Neural progenitor cell (in vitro differentiated cells): ENCODE measurements around the gene HSD17B4. TPM values are rescaled to one million over a fixed set of nuclear protein-coding genes. Genes with fewer than 3 reads are reported as not detected.

Experiments used
- DNase-seq: peaks from one replicate; pipeline ENCODE4 v3.0.0-alpha.2; 2016; ENCODE audit warnings: low spot score
- H2AFZ ChIP-seq: fragments of 200-600 bp; sonication (generic); replicated peaks from 2 replicates; pipeline ENCODE4 v1.6.1; 2016; ENCODE audit warnings: antibody characterized with exemption
- H3F3A ChIP-seq: fragments of 200-600 bp; sonication (generic); 2 replicates; pipeline ENCODE4 v1.6.1; 2016; ENCODE audit warnings: antibody characterized with exemption, low read depth
- H3K27ac ChIP-seq: fragments of 200-600 bp; sonication (generic); 2 replicates; pipeline ENCODE4 v1.5.1; 2016; ENCODE audit warnings: mild to moderate bottlenecking
- H3K27me3 ChIP-seq: fragments of 200-600 bp; sonication (generic); 2 replicates; pipeline ENCODE4 v1.6.1; 2016; ENCODE audit warnings: mild to moderate bottlenecking, moderate library complexity
- H3K36me3 ChIP-seq: fragments of 200-600 bp; sonication (generic); 2 replicates; pipeline ENCODE4 v1.5.1; 2016
- H3K4me1 ChIP-seq: fragments of 200-600 bp; sonication (generic); 2 replicates; pipeline ENCODE4 v1.6.1; 2016; ENCODE audit warnings: mixed run types
- H3K4me2 ChIP-seq: fragments of 200-600 bp; sonication (generic); 2 replicates; pipeline ENCODE4 v1.6.1; 2016
- H3K4me3 ChIP-seq: fragments of 200-600 bp; sonication (generic); 2 replicates; pipeline ENCODE4 v1.5.1; 2016
- H3K79me2 ChIP-seq: fragments of 200-600 bp; sonication (generic); 2 replicates; pipeline ENCODE4 v1.6.1; 2016; ENCODE audit warnings: low read depth
- H3K9ac ChIP-seq: fragments of 200-600 bp; sonication (generic); 2 replicates; pipeline ENCODE4 v1.6.1; 2016
- H3K9me3 ChIP-seq: fragments of 200-600 bp; sonication (generic); 2 replicates; pipeline ENCODE4 v1.5.1; 2016; ENCODE audit warnings: low read depth
- H4K20me1 ChIP-seq: fragments of 200-600 bp; sonication (generic); 2 replicates; pipeline ENCODE4 v1.6.1; 2016; ENCODE audit warnings: low read depth
- H3K27ac Mint-ChIP-seq: 3 replicates; pipeline ENCODE4 v1.8.0; 2021; ENCODE audit warnings: mixed read lengths
- H3K27me3 Mint-ChIP-seq: 2 replicates; pipeline ENCODE4 v1.8.0; 2022; ENCODE audit warnings: low read depth, mild to moderate bottlenecking, inconsistent platforms, moderate library complexity, mixed read lengths; ENCODE audit not compliant: insufficient read depth
- H3K36me3 Mint-ChIP-seq: 3 replicates; pipeline ENCODE4 v1.8.0; 2021; ENCODE audit warnings: mixed read lengths
- H3K4me1 Mint-ChIP-seq: 3 replicates; pipeline ENCODE4 v1.8.0; 2021; ENCODE audit warnings: mixed read lengths
- H3K4me3 Mint-ChIP-seq: 3 replicates; pipeline ENCODE4 v1.8.0; 2021; ENCODE audit warnings: mild to moderate bottlenecking, moderate library complexity, mixed read lengths
- H3K9me3 Mint-ChIP-seq: 3 replicates; pipeline ENCODE4 v1.8.0; 2020; ENCODE audit warnings: mixed read lengths
- CTCF ChIP-seq: fragments of 200-600 bp; sonication (generic); IDR thresholded peaks from 2 replicates; pipeline ENCODE4 v1.5.1; 2017; ENCODE audit warnings: antibody characterized with exemption, mild to moderate bottlenecking
- EZH2 ChIP-seq: fragments of 200-600 bp; sonication (generic); IDR thresholded peaks from 2 replicates; pipeline ENCODE4 v1.6.1; 2017; ENCODE audit warnings: antibody characterized with exemption, mild to moderate bottlenecking, moderate library complexity
- EZH2phosphoT487 ChIP-seq: fragments of 200-600 bp; sonication (generic); IDR thresholded peaks from 2 replicates; pipeline ENCODE4 v1.6.1; 2017; ENCODE audit warnings: antibody characterized with exemption
- total RNA-seq: library from RNA; depleted of rRNA; stranded (reverse); fragments of >200 nt; gene quantifications from 2 replicates; pipeline ENCODE4 v1.2.3, GENCODE V29; 2015; ENCODE audit warnings: low replicate concordance

The HSD17B4 gene
- total RNA-seq, 1 donor from 2014 or later: 306 TPM

DNA sequence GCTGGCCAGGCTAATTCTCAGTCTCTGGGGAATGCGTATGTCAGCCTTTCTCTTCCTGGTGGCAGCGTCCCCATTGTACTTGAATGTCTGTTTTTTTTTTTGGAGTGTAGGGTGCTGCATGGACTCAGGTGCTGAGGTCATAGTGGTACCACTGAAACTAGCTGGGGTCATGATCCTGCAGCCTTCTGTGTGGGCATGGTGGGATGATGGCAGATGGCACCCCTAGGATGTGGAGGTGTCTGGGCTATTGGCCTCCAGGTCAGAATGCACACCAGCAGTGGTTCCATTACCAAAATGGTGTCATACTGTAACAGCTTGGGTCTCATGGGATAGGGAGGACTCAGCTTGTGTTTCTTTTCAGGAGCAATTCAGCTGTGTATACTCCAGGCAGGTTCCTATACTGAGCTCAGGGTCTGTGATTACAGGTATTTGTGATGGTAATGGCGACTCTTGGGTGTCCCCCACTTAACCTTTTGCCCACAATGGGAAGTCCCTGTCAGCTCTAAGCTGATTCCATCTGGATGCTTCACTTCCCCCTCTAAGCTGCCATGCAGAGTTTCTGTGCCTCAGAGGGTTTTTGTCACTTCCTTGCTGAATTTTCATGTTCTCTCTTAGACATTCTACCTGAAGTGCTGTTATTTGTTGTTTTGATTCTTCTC lies 17.9 kb downstream of the HSD17B4 start:
- Histone ChIP-seq H3K4me3 (no peak overlapping the region), H4K20me1 (no peaks in the 10 kb centered on the region), H3K79me2 (peaks cover 68% of the 10 kb centered on the region), H3K9me3 (peaks cover 16% of the 10 kb centered on the region), H3K4me2 (no peak overlapping the region), H3K36me3 (peaks cover 14% of the 10 kb centered on the region), H3K27ac (no peak overlapping the region), H3K4me1 (peaks cover 3% of the 10 kb centered on the region), H3K9ac (no peak overlapping the region), H3F3A (peaks cover 3% of the 10 kb centered on the region), H3K27me3 (no peaks in the 10 kb centered on the region), H2AFZ (no peak overlapping the region)
- H3K4me1 Mint-ChIP-seq: no peaks in the 10 kb centered on the region
- H3K9me3 Mint-ChIP-seq: peaks cover 43% of the 10 kb centered on the region
- TF ChIP-seq EZH2phosphoT487: no peak
- TF ChIP-seq EZH2: no peak
- TF ChIP-seq CTCF: no peak
- H3K4me3 Mint-ChIP-seq: no peak overlapping the region
- peaks cover 1% of the 10 kb centered on the region for H3K27me3 Mint-ChIP-seq
- H3K27ac Mint-ChIP-seq: no peak overlapping the region
- DNase-seq: no peak
- peaks cover 55% of the 10 kb centered on the region for H3K36me3 Mint-ChIP-seq

GRCh38 chr5:119470851-119471451 lies 18.7 kb downstream of the HSD17B4 start:
- H3K36me3 Mint-ChIP-seq: peaks cover 48% of the 10 kb centered on the region

DNA sequence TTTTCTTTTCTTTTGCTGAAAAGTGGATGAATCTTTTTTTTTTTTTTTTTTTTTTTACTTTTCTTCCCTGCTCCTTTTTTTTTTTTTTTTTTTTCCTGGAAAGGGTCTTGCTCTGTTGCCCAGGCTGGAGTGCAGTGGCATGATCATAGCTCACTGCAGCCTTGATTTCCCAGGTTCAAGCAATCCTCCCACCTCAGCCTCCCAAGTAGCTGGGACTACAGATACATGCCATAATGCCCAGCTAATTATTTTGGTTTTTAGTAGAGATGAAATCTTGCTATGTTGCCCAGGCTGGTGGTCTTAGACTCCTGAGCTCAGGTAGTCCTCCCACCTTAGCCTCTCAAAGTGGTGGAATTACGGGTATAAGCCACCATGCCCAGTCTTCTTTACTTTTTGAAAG lies 20.9 kb downstream of the HSD17B4 start:
- Mint-ChIP-seq H3K4me1 (peaks cover 7% of the 10 kb centered on the region), H3K9me3 (peaks cover 15% of the 10 kb centered on the region), H3K27ac (no peak overlapping the region), H3K4me3 (no peak overlapping the region), H3K27me3 (no peaks in the 10 kb centered on the region), H3K36me3 (peaks cover 34% of the 10 kb centered on the region)
- Histone ChIP-seq H3K27me3 (no peaks in the 10 kb centered on the region), H2AFZ (no peak overlapping the region), H3K36me3 (peaks cover 19% of the 10 kb centered on the region), H3K4me3 (no peak overlapping the region), H3K9me3 (peaks cover 8% of the 10 kb centered on the region), H3K4me2 (no peak overlapping the region), H3K9ac (no peak overlapping the region), H3K4me1 (peaks cover 21% of the 10 kb centered on the region), H3K27ac (no peak overlapping the region), H4K20me1 (peaks cover 8% of the 10 kb centered on the region), H3K79me2 (peaks cover 38% of the 10 kb centered on the region), H3F3A (peaks cover 26% of the 10 kb centered on the region)
- no peak for DNase-seq
- TF ChIP-seq EZH2 (no peak), EZH2phosphoT487 (no peak), CTCF (no peak)

More at GRCh38 chr5:119470851-119471451, 18.7 kb downstream of the HSD17B4 start:
- Mint-ChIP-seq H3K4me3 (no peak overlapping the region), H3K9me3 (peaks cover 36% of the 10 kb centered on the region), H3K4me1 (peaks cover under 1% of the 10 kb centered on the region), H3K27ac (no peak overlapping the region), H3K27me3 (no peaks in the 10 kb centered on the region)
- Histone ChIP-seq H3K27ac (no peak overlapping the region), H2AFZ (no peak overlapping the region), H3F3A (peaks cover 11% of the 10 kb centered on the region), H3K4me2 (no peak overlapping the region), H3K4me3 (no peak overlapping the region), H3K36me3 (peaks cover 14% of the 10 kb centered on the region), H3K9ac (no peak overlapping the region), H3K4me1 (peaks cover 5% of the 10 kb centered on the region), H3K79me2 (peaks cover 61% of the 10 kb centered on the region), H4K20me1 (no peaks in the 10 kb centered on the region), H3K9me3 (peaks cover 16% of the 10 kb centered on the region), H3K27me3 (no peaks in the 10 kb centered on the region)
- DNase-seq: peak; percentile 40
- TF ChIP-seq EZH2 (no peak), CTCF (peak; percentile 84)
